Renal cortical epithelial cell (primary cell): ENCODE data around the gene AFF3. TPM values are rescaled to one million over a fixed set of nuclear protein-coding genes. Genes with fewer than 3 reads are reported as not detected.

Source experiments
- DNase-seq: peaks from one replicate; pipeline ENCODE4 v3.0.0-alpha.2; 2011; ENCODE audit warnings: low read depth
- total RNA-seq: library from RNA; depleted of rRNA; stranded (reverse); fragments of >200 nt; gene quantifications from 2 replicates; pipeline ENCODE4 v1.2.3, GENCODE V29; 2014

Gene AFF3
- total RNA-seq, 1 donor from 2014 or later, result 0.10 TPM

- no peak for DNase-seq
These were observed 259.0 kb downstream of the AFF3 start for GRCh38 chr2:99883358-99883757.

GRCh38 chr2:99881901-99882591 lies 260.3 kb downstream of the AFF3 start:
- DNase-seq, result peak; percentile 88

- DNase-seq, result no peak
These were observed 261.5 kb downstream of the AFF3 start for GRCh38 chr2:99880964-99881294.

- peak; percentile 95 for DNase-seq
These were observed 262.0 kb downstream of the AFF3 start for GRCh38 chr2:99880148-99880963.

GRCh38 chr2:99879481-99879880 lies 262.9 kb downstream of the AFF3 start:
- DNase-seq, result peak; percentile 78

GRCh38 chr2:99878581-99879350 lies 263.6 kb downstream of the AFF3 start:
- DNase-seq, result peak; percentile 46

GRCh38 chr2:99877963-99878362 lies 264.4 kb downstream of the AFF3 start:
- DNase-seq, result peak; percentile 24

GRCh38 chr2:99876956-99877355 lies 265.4 kb downstream of the AFF3 start:
- peak; percentile 25 for DNase-seq

- DNase-seq, result no peak
These were observed 266.7 kb downstream of the AFF3 start for GRCh38 chr2:99875627-99876201.

- DNase-seq, result no peak
These were observed 274.1 kb downstream of the AFF3 start for GRCh38 chr2:99868260-99868659.

- DNase-seq, result peak; percentile 31
These were observed 274.6 kb downstream of the AFF3 start for GRCh38 chr2:99867770-99868169.

- peak; percentile 43 for DNase-seq
These were observed 276.3 kb downstream of the AFF3 start for GRCh38 chr2:99865818-99866676.

- no peak for DNase-seq
These were observed 277.5 kb downstream of the AFF3 start for GRCh38 chr2:99864561-99865553.

- DNase-seq, result no peak
These were observed 278.5 kb downstream of the AFF3 start for GRCh38 chr2:99863903-99864270.

GRCh38 chr2:99863236-99863902 lies 279.0 kb downstream of the AFF3 start:
- DNase-seq, result no peak

- DNase-seq, result no peak
These were observed 279.8 kb downstream of the AFF3 start for GRCh38 chr2:99862566-99862965.

GRCh38 chr2:99861376-99861760 lies 281.0 kb downstream of the AFF3 start:
- DNase-seq, result no peak

GRCh38 chr2:99860720-99861375 lies 281.5 kb downstream of the AFF3 start:
- DNase-seq, result no peak
